Osteocyte (in vitro differentiated cells): ENCODE measurements around the gene ME3. TPM values are rescaled to one million over a fixed set of nuclear protein-coding genes. Genes with fewer than 3 reads are reported as not detected.

Source experiments
- DNase-seq: peaks from one replicate; pipeline ENCODE4 v3.0.0; 2021; ENCODE audit warnings: mixed read lengths; ENCODE audit not compliant: unreplicated experiment; ENCODE audit errors: extremely low spot score
- H3K27ac Mint-ChIP-seq: one replicate; pipeline ENCODE4 v1.8.0; 2021; ENCODE audit warnings: mild to moderate bottlenecking, mixed read lengths; ENCODE audit not compliant: unreplicated experiment
- H3K27me3 Mint-ChIP-seq: one replicate; pipeline ENCODE4 v1.8.0; 2021; ENCODE audit warnings: mixed read lengths; ENCODE audit not compliant: unreplicated experiment
- H3K36me3 Mint-ChIP-seq: one replicate; pipeline ENCODE4 v1.8.0; 2021; ENCODE audit warnings: mixed read lengths; ENCODE audit not compliant: unreplicated experiment
- H3K4me1 Mint-ChIP-seq: one replicate; pipeline ENCODE4 v1.8.0; 2021; ENCODE audit warnings: mixed read lengths; ENCODE audit not compliant: unreplicated experiment
- H3K4me3 Mint-ChIP-seq: one replicate; pipeline ENCODE4 v1.8.0; 2021; ENCODE audit warnings: mild to moderate bottlenecking, moderate library complexity, mixed read lengths; ENCODE audit not compliant: unreplicated experiment
- H3K9me3 Mint-ChIP-seq: one replicate; pipeline ENCODE4 v1.8.0; 2021; ENCODE audit warnings: mixed read lengths; ENCODE audit not compliant: unreplicated experiment
- total RNA-seq: library from RNA; stranded (reverse); gene quantifications from 2 replicates; pipeline ENCODE4 v1.2.1, GENCODE V29; 2021
- TF ChIP-seq, protein P1 (sequence below): fragments of 200-600 bp; sonication (generic); IDR thresholded peaks from 2 replicates; pipeline ENCODE4 v1.5.0; 2021; ENCODE audit warnings: antibody characterized with exemption, mild to moderate bottlenecking, moderate library complexity

The ME3 gene
- total RNA-seq, 1 donor from 2014 or later = 19.5 TPM

DNA sequence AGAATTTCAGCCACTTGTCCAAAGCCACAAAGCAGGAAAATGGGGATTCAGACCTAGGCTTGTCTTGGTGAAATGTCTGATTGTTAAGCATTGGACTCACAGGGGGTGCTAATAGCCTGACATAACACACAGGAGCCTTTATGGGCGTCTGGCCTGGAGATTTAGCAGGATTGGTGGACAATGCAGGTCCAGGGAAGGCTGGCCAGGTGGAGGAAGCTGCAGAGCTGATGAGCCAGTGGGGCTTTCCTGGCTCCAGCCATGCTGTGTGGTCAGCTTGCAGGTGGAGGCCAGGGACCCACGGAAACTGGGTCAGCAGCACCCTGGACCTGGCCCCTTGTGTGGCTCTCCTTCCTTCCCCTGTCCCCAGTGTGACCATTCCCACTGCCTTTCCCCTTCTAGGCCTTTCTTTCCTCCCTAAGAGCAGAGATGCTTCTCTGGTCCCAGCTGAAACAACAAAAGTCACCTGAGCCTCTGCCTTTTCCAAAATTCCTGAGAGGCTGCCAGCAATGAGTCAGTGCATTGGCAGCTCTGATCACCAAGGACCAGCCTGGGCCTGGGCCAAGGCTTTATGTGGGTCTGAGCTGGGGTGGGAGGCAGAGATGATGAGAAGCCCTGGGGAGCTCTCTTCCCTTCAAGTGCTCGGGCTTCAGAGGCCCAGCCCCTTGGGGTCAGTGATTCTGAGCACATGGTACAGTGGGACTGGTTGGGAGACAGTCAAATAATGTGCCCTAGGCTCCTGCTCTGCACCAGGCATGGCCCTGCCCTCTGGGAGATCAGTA is 212.5 kb downstream of the ME3 start:
- TF ChIP-seq, protein P1, sequence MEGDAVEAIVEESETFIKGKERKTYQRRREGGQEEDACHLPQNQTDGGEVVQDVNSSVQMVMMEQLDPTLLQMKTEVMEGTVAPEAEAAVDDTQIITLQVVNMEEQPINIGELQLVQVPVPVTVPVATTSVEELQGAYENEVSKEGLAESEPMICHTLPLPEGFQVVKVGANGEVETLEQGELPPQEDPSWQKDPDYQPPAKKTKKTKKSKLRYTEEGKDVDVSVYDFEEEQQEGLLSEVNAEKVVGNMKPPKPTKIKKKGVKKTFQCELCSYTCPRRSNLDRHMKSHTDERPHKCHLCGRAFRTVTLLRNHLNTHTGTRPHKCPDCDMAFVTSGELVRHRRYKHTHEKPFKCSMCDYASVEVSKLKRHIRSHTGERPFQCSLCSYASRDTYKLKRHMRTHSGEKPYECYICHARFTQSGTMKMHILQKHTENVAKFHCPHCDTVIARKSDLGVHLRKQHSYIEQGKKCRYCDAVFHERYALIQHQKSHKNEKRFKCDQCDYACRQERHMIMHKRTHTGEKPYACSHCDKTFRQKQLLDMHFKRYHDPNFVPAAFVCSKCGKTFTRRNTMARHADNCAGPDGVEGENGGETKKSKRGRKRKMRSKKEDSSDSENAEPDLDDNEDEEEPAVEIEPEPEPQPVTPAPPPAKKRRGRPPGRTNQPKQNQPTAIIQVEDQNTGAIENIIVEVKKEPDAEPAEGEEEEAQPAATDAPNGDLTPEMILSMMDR = peak; percentile 34
- no peaks in the 10 kb centered on the region for H3K9me3 Mint-ChIP-seq
- H3K4me1 Mint-ChIP-seq = peaks cover 61% of the 10 kb centered on the region
- H3K27me3 Mint-ChIP-seq = no peaks in the 10 kb centered on the region
- H3K4me3 Mint-ChIP-seq = no peak overlapping the region
- peaks cover 8% of the 10 kb centered on the region for H3K36me3 Mint-ChIP-seq
- H3K27ac Mint-ChIP-seq = peak overlapping the region; percentile 88
- peak; percentile 94 for DNase-seq

DNA sequence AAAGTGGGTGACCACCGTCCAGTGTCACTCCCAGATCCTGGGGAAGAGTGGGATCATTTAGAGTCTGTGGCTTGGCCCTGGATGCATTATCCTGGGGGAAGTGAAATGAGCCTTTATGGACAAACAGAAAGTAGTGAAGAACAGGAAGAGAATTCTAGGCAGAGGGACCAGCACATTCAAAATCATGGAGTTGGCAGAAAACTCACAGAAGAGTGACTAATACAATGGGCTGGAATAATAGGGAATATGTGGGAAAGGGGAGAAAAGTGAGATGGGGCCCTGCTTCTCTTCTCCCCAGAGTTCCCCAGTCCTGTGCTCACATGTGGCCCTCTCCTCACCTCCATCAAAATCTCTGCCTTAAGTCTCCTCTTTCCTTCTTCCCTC is 213.4 kb downstream of the ME3 start:
- H3K27me3 Mint-ChIP-seq = no peaks in the 10 kb centered on the region

DNA sequence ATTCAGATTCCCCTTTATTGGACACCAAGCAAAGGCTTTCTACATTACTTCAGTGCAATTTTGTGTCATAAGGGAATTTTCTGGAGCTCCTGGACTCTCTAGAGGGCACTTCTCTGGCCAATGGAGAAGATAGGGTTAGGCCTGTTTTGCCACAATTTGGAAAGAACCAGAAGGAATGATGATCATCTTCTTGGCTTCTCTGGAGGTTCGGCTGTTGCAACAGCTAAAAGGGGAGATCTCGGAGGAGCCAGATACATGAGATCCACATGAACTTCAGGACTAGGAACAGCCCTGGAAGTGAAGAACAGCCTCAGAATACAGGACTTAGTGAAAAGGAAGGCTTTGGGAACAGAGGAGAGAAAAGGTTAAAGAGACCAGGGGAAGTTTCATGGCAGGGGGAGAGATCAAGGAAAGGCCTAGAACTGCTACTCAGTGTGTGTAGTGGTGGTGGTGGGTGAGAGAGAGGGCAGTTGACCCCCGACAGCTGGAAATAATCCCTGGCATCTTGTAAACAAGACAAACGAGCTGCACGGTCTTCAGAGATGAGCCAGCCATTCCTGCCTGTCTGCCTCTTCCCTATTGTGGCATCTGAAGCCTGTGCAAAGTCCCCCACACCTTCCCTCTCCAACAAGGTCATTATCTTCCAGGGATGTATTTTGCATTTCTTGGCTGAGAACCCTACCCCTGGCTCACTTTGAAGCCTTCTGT is 214.0 kb downstream of the ME3 start:
- Mint-ChIP-seq H3K4me3 (no peak overlapping the region), H3K27me3 (no peaks in the 10 kb centered on the region), H3K36me3 (no peaks in the 10 kb centered on the region), H3K4me1 (peaks cover 57% of the 10 kb centered on the region), H3K27ac (peak overlapping the region; percentile 88), H3K9me3 (no peaks in the 10 kb centered on the region)
- TF ChIP-seq, protein P1 = no peak
- DNase-seq = no peak

More for the DNA sequence above, 213.4 kb downstream of the ME3 start:
- TF ChIP-seq, protein P1 = no peak
- Mint-ChIP-seq H3K36me3 (peaks cover 1% of the 10 kb centered on the region), H3K9me3 (no peaks in the 10 kb centered on the region), H3K27ac (peak overlapping the region; percentile 88), H3K4me3 (no peak overlapping the region), H3K4me1 (peaks cover 57% of the 10 kb centered on the region)
- no peak for DNase-seq

- Mint-ChIP-seq H3K27ac (peak overlapping the region; percentile 61), H3K4me1 (peaks cover 54% of the 10 kb centered on the region), H3K9me3 (no peaks in the 10 kb centered on the region), H3K36me3 (no peaks in the 10 kb centered on the region), H3K4me3 (no peak overlapping the region), H3K27me3 (no peaks in the 10 kb centered on the region)
- DNase-seq = peak; percentile 93
- TF ChIP-seq, protein P1 = peak; percentile 94
Measured at GRCh38 chr11:86456075-86456939, 216.1 kb downstream of the ME3 start.
